ENCODE results near the gene MTMR3. TPM values are rescaled to one million over a fixed set of nuclear protein-coding genes. Genes with fewer than 3 reads are reported as not detected.

MTMR3 gene
- total and polyA plus RNA-seq, 9 donors = 21.4 to 66.2 (median 47.8) TPM

- TF ChIP-seq EP300 (IDR thresholded peaks at IDR 0.05) (no peak), POLR2A (IDR thresholded peaks at IDR 0.05) (no peak), CTCF (IDR thresholded peaks at IDR 0.05) (no peak)
- Histone ChIP-seq H3K4me1 (ENCODE audit: insufficient read depth) (peaks cover 3% of the 10 kb centered on the region), H3K27ac (no peak overlapping the region)
Measured at GRCh38 chr22:29940526-29940925, 57.6 kb downstream of the MTMR3 start.

GRCh38 chr22:29944339-29944738 lies 61.4 kb downstream of the MTMR3 start:
- H3K4me3 ChIP-seq = no peak overlapping the region
- H3K36me3 ChIP-seq = no peaks in the 10 kb centered on the region
- no peak for DNase-seq
- H3K27me3 ChIP-seq = no peaks in the 10 kb centered on the region
- TF ChIP-seq POLR2A (IDR thresholded peaks at IDR 0.05) = no peak
- TF ChIP-seq CTCF (IDR thresholded peaks at IDR 0.05) = no peak
- TF ChIP-seq EP300 (IDR thresholded peaks at IDR 0.05) = no peak
- H3K27ac ChIP-seq = no peak overlapping the region
- no peaks in the 10 kb centered on the region for H3K9me3 ChIP-seq
- peaks cover 5% of the 10 kb centered on the region for H3K4me1 ChIP-seq (ENCODE audit: insufficient read depth)
- intact Hi-C loops (cut with DNase I) = no loop called here
- WGBS, 3 donors = 48 to 53% (median 48%) methylated on average over 2 of the region's 2 CpGs

More at GRCh38 chr22:29940526-29940925, 57.6 kb downstream of the MTMR3 start:
- no peak for DNase-seq
- Histone ChIP-seq H3K27me3 (no peaks in the 10 kb centered on the region), H3K9me3 (no peaks in the 10 kb centered on the region), H3K36me3 (no peaks in the 10 kb centered on the region), H3K4me3 (no peak overlapping the region)
- intact Hi-C loops (cut with DNase I) = no loop called here
- WGBS, 3 donors = 91 to 93% (median 93%) methylated on average over 2 of the region's 2 CpGs

- TF ChIP-seq EP300 (IDR thresholded peaks at IDR 0.05) (no peak), CTCF (IDR thresholded peaks at IDR 0.05) (no peak), POLR2A (IDR thresholded peaks at IDR 0.05) (no peak)
- no peaks in the 10 kb centered on the region for H3K9me3 ChIP-seq
- WGBS, 3 donors = 39 to 47% (median 39%) methylated on average over 3 of the region's 3 CpGs
Measured at GRCh38 chr22:29945435-29945834, 62.5 kb downstream of the MTMR3 start.

GRCh38 chr22:29946220-29946619 lies 63.2 kb downstream of the MTMR3 start:
- no peaks in the 10 kb centered on the region for H3K27me3 ChIP-seq
- 55 to 60% (median 55%) methylated on average over 2 of the region's 2 CpGs for WGBS, 3 donors
- no peak for TF ChIP-seq POLR2A (IDR thresholded peaks at IDR 0.05)
- no peak for TF ChIP-seq CTCF (IDR thresholded peaks at IDR 0.05)
- no peak for TF ChIP-seq EP300 (IDR thresholded peaks at IDR 0.05)
- H3K36me3 ChIP-seq = no peaks in the 10 kb centered on the region
- intact Hi-C loops (cut with DNase I) = no loop called here
- H3K4me1 ChIP-seq (ENCODE audit: insufficient read depth) = peaks cover 7% of the 10 kb centered on the region
- H3K9me3 ChIP-seq = no peaks in the 10 kb centered on the region
- no peak overlapping the region for H3K4me3 ChIP-seq
- no peak for DNase-seq
- no peak overlapping the region for H3K27ac ChIP-seq

More at GRCh38 chr22:29945435-29945834, 62.5 kb downstream of the MTMR3 start:
- H3K36me3 ChIP-seq = no peaks in the 10 kb centered on the region
- no peak overlapping the region for H3K27ac ChIP-seq
- no peaks in the 10 kb centered on the region for H3K27me3 ChIP-seq
- intact Hi-C loops (cut with DNase I) = no loop called here
- no peak for DNase-seq
- peaks cover 5% of the 10 kb centered on the region for H3K4me1 ChIP-seq (ENCODE audit: insufficient read depth)
- H3K4me3 ChIP-seq = no peak overlapping the region
